IPS-18c (cell line): ENCODE data around the gene VPS54.

Experiments used
- H3K4me3 ChIP-seq: 2 replicates; pipeline ENCODE4 v1.7.0; 2013; ENCODE audit warnings: low read depth, mild to moderate bottlenecking, low read length, moderate library complexity; ENCODE audit not compliant: insufficient read depth
- H3K9me3 ChIP-seq: one replicate; pipeline ENCODE4 v1.6.1; 2013; ENCODE audit warnings: mild to moderate bottlenecking, low read length, moderate library complexity; ENCODE audit not compliant: control insufficient read depth, insufficient read depth

The VPS54 gene

DNA sequence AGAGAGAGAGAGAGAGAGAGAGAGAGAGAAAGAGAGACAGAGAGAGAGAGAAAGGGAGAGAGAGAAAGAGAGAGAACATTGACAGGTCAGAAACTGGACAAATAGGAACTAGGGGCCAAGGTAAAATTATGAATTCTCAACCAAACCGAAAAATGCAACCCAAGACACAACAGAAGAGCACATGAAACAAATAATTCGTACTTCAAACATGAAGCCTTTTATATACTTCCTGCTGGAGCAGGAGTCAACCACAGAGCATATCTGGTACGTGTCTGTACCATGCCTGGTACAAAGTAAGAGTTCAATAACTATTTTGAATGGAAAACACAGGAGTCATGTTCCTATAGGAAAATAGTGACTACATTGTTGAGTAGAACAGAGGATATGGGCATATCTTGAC lies 6.5 kb upstream of the VPS54 start:
- no peak overlapping the region for H3K4me3 ChIP-seq
- no peaks in the 10 kb centered on the region for H3K9me3 ChIP-seq

- Histone ChIP-seq H3K9me3 (no peaks in the 10 kb centered on the region), H3K4me3 (no peak overlapping the region)
Measured at GRCh38 chr2:64024259-64024949, 5.2 kb upstream of the VPS54 start.

GRCh38 chr2:64023485-64024258 lies 4.4 kb upstream of the VPS54 start:
- Histone ChIP-seq H3K4me3 (no peak overlapping the region), H3K9me3 (no peaks in the 10 kb centered on the region)

DNA sequence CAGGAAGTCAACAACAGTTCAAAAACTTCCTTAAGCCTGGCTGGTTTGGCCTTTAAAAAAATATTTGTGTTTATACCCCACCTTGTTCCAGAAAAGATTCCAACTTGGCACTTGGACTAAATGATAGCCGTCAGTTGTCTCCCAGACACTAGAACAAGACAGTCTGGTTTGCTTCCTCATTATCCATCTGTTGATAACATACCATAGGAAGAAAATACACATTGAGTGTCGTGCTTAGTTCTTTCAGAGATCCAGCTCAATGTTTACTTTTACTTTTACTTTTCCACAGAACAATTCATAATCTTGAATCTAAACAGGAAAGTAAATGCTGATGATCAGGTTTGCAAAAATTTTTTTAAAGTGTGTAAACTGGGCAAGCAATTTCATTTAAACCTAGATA lies 2.4 kb upstream of the VPS54 start:
- Histone ChIP-seq H3K4me3 (no peak overlapping the region), H3K9me3 (no peaks in the 10 kb centered on the region)

DNA sequence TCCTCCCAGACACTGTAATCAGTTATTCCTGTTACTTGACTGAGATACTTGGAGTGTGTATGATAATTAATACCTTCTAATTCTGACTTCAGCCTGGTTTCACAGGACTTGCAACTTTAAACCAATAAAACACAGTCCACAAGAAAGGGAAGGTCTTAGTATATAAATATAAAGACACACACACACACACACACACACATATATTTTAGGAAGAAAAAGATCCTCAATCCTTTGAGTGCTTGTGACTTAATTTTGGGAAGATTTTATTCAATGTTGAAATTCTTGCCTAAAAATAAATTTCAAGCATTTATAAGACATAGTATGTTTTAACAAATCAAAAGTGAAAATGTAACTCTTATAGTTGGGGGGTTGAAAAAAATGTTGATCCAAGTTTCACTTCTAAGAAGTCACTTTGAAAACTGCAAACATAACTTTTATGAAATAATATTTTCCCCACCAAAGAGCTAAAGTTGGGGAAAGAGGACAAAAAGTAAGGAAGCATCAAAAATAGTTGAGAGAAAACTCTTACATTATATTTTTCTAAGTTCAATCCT lies 824 bp upstream of the VPS54 start:
- H3K9me3 ChIP-seq = no peaks in the 10 kb centered on the region
- no peak overlapping the region for H3K4me3 ChIP-seq

GRCh38 chr2:64018701-64019082 lies 536 bp downstream of the VPS54 start:
- peak overlapping the region; percentile 74 for H3K4me3 ChIP-seq
- no peaks in the 10 kb centered on the region for H3K9me3 ChIP-seq

- Histone ChIP-seq H3K9me3 (no peaks in the 10 kb centered on the region), H3K4me3 (peak overlapping the region; percentile 74)
Measured at GRCh38 chr2:64017811-64018700, 1.2 kb downstream of the VPS54 start.

GRCh38 chr2:64015898-64016297 lies 3.3 kb downstream of the VPS54 start:
- H3K4me3 ChIP-seq = no peak overlapping the region
- H3K9me3 ChIP-seq = no peaks in the 10 kb centered on the region

- no peaks in the 10 kb centered on the region for H3K9me3 ChIP-seq
Measured at GRCh38 chr2:64015391-64015790, 3.8 kb downstream of the VPS54 start.

DNA sequence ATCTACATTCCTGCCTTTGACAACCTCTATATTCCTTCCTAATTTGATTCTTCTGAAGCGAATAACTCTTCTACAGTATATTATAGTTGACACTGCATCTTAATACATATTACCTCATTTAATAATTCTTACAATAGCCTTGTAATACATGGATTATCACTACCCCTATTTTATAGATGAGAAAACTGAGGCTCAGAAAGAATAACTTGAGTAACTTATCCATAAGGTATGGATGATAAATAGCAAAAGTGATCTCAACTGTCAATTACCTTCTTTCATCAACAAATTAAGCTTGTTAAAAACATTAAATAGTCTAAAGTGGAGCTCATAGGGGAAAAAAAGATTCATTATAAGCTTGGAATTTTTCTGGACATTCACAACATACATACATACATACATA lies 4.6 kb downstream of the VPS54 start:
- H3K4me3 ChIP-seq = no peak overlapping the region
- no peaks in the 10 kb centered on the region for H3K9me3 ChIP-seq

More at GRCh38 chr2:64015391-64015790, 3.8 kb downstream of the VPS54 start:
- no peak overlapping the region for H3K4me3 ChIP-seq

DNA sequence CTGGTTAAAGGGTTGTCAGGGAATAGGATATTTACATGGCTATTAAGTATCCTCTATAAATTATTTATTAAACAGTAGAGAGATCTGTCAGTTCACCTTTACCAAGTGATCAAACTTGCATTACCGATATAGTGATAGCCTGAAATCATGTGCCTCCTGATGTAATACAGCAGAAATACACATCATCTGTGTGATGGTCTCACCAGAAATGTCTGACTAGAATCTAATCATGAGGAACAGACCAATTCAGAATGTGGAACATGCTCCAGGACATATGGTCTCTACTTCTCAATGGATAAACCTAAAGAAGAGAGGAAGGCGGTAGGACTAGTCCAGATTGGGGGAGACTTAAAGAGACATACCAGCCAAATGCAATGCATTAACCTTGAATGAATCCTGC lies 6.2 kb downstream of the VPS54 start:
- H3K4me3 ChIP-seq = no peak overlapping the region
- no peaks in the 10 kb centered on the region for H3K9me3 ChIP-seq

GRCh38 chr2:64012115-64012514 lies 7.1 kb downstream of the VPS54 start:
- Histone ChIP-seq H3K4me3 (no peak overlapping the region), H3K9me3 (no peaks in the 10 kb centered on the region)

DNA sequence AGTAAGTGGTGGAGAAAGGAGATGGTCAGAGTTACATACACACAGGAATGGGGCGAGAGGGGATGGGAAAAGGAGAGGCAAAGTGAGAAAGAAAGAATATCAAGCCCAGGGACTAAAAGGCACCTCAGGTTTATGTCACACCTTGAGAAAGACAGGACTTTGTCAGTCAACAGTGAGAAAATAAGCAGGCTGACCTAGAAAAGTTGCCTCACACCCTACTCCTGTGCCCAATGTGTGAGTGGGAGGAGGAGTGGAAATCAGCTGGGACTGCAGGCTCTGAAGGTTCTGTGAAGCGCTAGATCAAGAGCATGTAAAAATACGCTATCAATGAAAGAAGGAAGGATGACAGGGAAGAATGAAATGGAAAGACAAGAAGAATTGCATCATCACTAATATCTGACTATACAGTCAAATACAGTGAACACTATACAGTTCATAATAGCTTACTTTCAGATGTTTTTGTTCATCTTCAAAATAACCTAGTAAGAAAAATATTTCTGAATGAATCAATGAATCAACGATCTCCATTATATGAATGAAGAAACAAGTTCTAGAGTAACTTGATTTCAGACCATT lies 10.7 kb downstream of the VPS54 start:
- Histone ChIP-seq H3K9me3 (no peaks in the 10 kb centered on the region), H3K4me3 (no peak overlapping the region)

DNA sequence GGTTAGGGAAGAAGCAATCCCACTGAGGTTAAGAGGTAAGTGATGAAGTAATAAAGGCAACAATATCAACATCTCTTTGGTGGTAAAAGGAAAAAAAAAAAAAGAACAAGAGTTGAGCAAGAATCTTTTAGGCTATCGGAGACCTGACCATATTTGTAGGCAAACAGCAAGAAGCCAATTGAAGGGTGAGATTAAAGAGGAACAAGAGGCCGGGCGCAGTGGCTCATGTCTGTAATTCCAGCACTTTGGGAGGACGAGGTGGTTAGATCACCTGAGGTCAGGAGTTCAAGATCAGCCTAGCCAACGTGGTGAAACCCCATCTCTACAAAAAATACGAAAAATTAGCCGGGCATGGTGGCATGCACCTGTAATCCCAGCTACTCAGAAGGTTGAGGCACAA lies 11.3 kb downstream of the VPS54 start:
- no peaks in the 10 kb centered on the region for H3K9me3 ChIP-seq

GRCh38 chr2:64005707-64006356 lies 13.4 kb downstream of the VPS54 start:
- Histone ChIP-seq H3K9me3 (no peaks in the 10 kb centered on the region), H3K4me3 (no peak overlapping the region)

More for the DNA sequence above, 11.3 kb downstream of the VPS54 start:
- no peak overlapping the region for H3K4me3 ChIP-seq

DNA sequence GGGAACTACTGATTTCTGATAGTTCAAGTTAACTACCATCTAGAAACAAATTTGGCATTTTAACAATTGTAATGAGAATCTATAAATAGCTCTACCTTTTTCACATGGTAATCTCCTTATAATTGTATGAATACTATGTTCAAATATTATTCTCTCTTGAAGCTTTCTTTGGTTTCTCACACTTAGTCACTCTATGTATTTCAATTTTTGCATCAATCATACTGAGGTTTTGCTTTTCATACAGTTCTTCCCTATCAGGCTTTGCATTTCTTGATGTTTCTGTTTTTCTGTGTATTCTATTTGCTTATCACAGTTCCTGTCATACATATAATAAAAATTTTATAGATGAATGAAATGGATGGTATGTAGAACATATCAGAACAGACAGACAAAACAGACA lies 16.0 kb downstream of the VPS54 start:
- H3K4me3 ChIP-seq = no peak overlapping the region
- H3K9me3 ChIP-seq = no peaks in the 10 kb centered on the region
